Peyer's patch (tissue), 4 donors: ENCODE measurements around the gene DGKH.

Experiments used
- CTCF ChIP-seq, 6 experiments: fragments of 450-650 bp in 4 of 6; fragments of 200-600 bp in 2 of 6; sonication (generic) in 1 of 6; IDR thresholded peaks; one replicate each; pipeline ENCODE4 v1.5.1; 2017 to 2019; ENCODE audit warnings: antibody characterized with exemption in 6 of 6, mild to moderate bottlenecking in 3 of 6, moderate library complexity in 1 of 6
- POLR2A ChIP-seq, 2 donors: fragments of 450-650 bp; IDR thresholded peaks; one replicate each; pipeline ENCODE4 v1.5.1; 2017; ENCODE audit warnings: antibody characterized with exemption in 2 of 2, mild to moderate bottlenecking in 2 of 2, moderate library complexity in 2 of 2

- TF ChIP-seq CTCF (IDR thresholded peaks at IDR 0.05) (no peak), POLR2A (IDR thresholded peaks at IDR 0.05) (no peak)
These were observed 120.0 kb downstream of the DGKH start for GRCh38 chr13:42168496-42168895.
